K562 (cell line): Measurements from ENCODE around the gene ZFYVE28. TPM values are rescaled to one million over a fixed set of nuclear protein-coding genes. Genes with fewer than 3 reads are reported as not detected.
A peak's percentile ranks its signal among the peaks of the same experiment; 100 is the strongest.

Source experiments
- MCM7 ChIP-seq, 2 experiments: fragments of 450-650 bp; IDR thresholded peaks; 2 replicates each; pipeline ENCODE4 v1.6.1; 2016 to 2018
- RERE ChIP-seq: sonication (generic); formaldehyde crosslinking; IDR thresholded peaks from 2 replicates; pipeline ENCODE4 v1.8.0; 2023; ENCODE audit warnings: missing genetic modification reagents, mild to moderate bottlenecking, borderline replicate concordance
- ZNF639 ChIP-seq, 2 experiments: fragments of 200-800 bp in 1 of 2; sonication (Bioruptor generic) in 1 of 2; sonication (generic) in 1 of 2; formaldehyde crosslinking in 1 of 2; IDR thresholded peaks in 1 of 2; conservative IDR thresholded peaks in 1 of 2; 2 replicates each; pipeline versions ENCODE4 v1.5.0 to v1.6.1; 2016 to 2020; ENCODE audit warnings: missing compliant biosample characterization in 1 of 2, missing genetic modification characterization in 1 of 2, missing genetic modification reagents in 1 of 2
- polyA plus RNA-seq, 8 experiments: library from polyadenylated mRNA; depleted of rRNA in 4 of 8; stranded (reverse) in 5 of 8; unstranded in 3 of 8; fragments of >200 nt; fragmentation: Nextera tagmentation in 2 of 8; fragmentation: Illumina TruSeq in 1 of 8; extraction: Ambion mirVana in 2 of 8; extraction: Trizol in 1 of 8; gene quantifications; 2 replicates each; pipeline versions ENCODE4 v1.2.1 to v1.2.3, GENCODE V29; 2011 to 2014; ENCODE audit warnings: inconsistent platforms in 1 of 8, missing spikeins in 1 of 8
- total RNA-seq, 7 experiments: library from RNA; depleted of rRNA in 6 of 7; stranded (reverse); fragments of >200 nt in 6 of 7; fragmentation: Illumina TruSeq in 2 of 7; extraction: Trizol in 2 of 7; gene quantifications; 2 replicates each; pipeline versions ENCODE4 v1.2.1 to v1.2.3, GENCODE V29; 2011 to 2021; ENCODE audit warnings: low replicate concordance in 1 of 7

ZFYVE28 gene
- total and polyA plus RNA-seq, 9 of the 15 experiments (the other 6 are each of a cell fraction or from before 2014, with no cell fraction given), result 1.3 to 24.8 (median 8.9) TPM

DNA sequence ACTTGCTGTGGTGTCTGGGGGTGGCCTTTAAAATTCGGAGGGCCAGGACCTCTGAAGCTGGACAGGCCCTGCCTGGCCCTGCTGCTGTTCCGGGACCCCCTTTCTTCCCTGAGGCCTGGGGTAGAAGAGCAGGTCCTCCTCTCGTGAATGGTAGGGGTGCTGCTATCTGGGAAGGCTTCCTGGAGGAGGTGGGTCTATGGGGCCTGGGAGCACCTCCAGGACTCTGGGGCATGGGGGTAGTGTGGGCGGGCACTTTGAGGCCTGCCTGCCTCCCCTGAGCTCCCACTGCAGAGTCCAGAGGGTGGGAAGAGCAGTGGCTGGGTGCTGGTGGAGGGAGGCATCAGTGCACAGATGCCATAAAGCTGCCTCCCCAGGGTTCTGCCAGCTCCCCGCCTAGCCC, 151.6 kb downstream of the ZFYVE28 start (continued):
- TF ChIP-seq ZNF639 (CRISPR knock-in tag; conservative IDR thresholded peaks at IDR 0.05 in 1 of 2, IDR thresholded peaks at IDR 0.05 in 1 of 2), result 0 out of 4 replicates have a peak, but pooled peaks of 1 of the 2 experiments have one; percentile 0
- 0 out of 2 replicates have a peak, but pooled peaks have one; percentile 49 for TF ChIP-seq RERE (CRISPR knock-in tag)
- TF ChIP-seq MCM7 (IDR thresholded peaks at IDR 0.05), result no peak
